Adrenal gland (tissue), 12 donors: Measurements from ENCODE around the gene ARHGAP26. TPM values are rescaled to one million over a fixed set of nuclear protein-coding genes. Genes with fewer than 3 reads are reported as not detected.

Experiments
- DNase-seq, 7 donors: peaks; one replicate each; pipeline ENCODE4 v3.0.0-alpha.2; 2019 to 2020
- H3K27ac ChIP-seq, 5 donors: fragments of 200-600 bp; sonication (generic) in 4 of 5; 1 replicate in 3 of 5; 2 replicates in 2 of 5; pipeline versions ENCODE4 v1.5.1 to v1.8.0; 2016 to 2020; ENCODE audit warnings: mild to moderate bottlenecking in 1 of 5
- H3K27me3 ChIP-seq: fragments of 200-600 bp; 2 replicates; pipeline ENCODE4 v1.8.0; 2021
- H3K36me3 ChIP-seq, 2 donors: fragments of 200-600 bp; replicated peaks in 1 of 2; 1 replicate in 1 of 2; 2 replicates in 1 of 2; pipeline versions ENCODE4 v1.5.1 to v1.8.0; 2018 to 2022
- H3K4me1 ChIP-seq, 2 donors: fragments of 200-600 bp; replicated peaks in 1 of 2; 1 replicate in 1 of 2; 2 replicates in 1 of 2; pipeline versions ENCODE4 v1.5.1 to v1.8.0; 2018 to 2021
- H3K4me3 ChIP-seq, 4 donors: fragments of 200-600 bp; sonication (generic) in 3 of 4; one replicate each; pipeline ENCODE4 v1.5.1; 2016 to 2018
- H3K9me3 ChIP-seq, 3 donors: fragments of 200-600 bp; sonication (generic) in 1 of 3; replicated peaks in 1 of 3; 1 replicate in 2 of 3; 2 replicates in 1 of 3; pipeline versions ENCODE4 v1.5.1 to v1.8.0; 2016 to 2021
- POLR2A ChIP-seq, 2 donors: fragments of 450-650 bp; IDR thresholded peaks; one replicate each; pipeline ENCODE4 v1.6.1; 2017; ENCODE audit warnings: antibody characterized with exemption in 2 of 2, mild to moderate bottlenecking in 2 of 2, moderate library complexity in 1 of 2
- WGBS, 4 donors: extraction: QIAGEN DNeasy Blood & Tissue Kit in 2 of 4; methylation state at CpG; one replicate each; pipeline versions ENCODE4 v1.1.5 to v1.1.7; 2013 to 2017; 5-methylcytosine and 5-hydroxymethylcytosine counted together
- intact Hi-C, 2 donors: fragments of 100-400 bp; cut with DNase I; formaldehyde crosslinking; loops; one replicate each; pipeline versions ENCODE4 v1.14.1 to v1.15.0; 2022 to 2023
- polyA plus RNA-seq, 3 donors: library from polyadenylated mRNA; stranded (reverse); fragments of 200-250 nt in 2 of 3; fragments of 350-450 nt in 1 of 3; fragmentation: Illumina TruSeq in 1 of 3; extraction: RNeasy Lipid Tissue Mini Kit (QIAGEN cat#74804) in 1 of 3; gene quantifications; one replicate each; pipeline ENCODE4 v1.2.3, GENCODE V29; 2013 to 2014
- total RNA-seq, 9 donors: library from RNA; depleted of rRNA in 4 of 9; stranded (reverse); fragments of >200 nt in 4 of 9; fragments of 120-200 nt in 1 of 9; fragmentation: NEBNext Ultra II Directional in 1 of 9; extraction: Animal tissue kit (Norgen Biotek cat#: 25700) in 1 of 9; gene quantifications; one replicate each; pipeline versions ENCODE4 v1.1.0 to v1.2.4, GENCODE V29; 2013 to 2023
- TF ChIP-seq, protein P1 (sequence below), 6 experiments: fragments of 450-650 bp in 4 of 6; fragments of 200-600 bp in 2 of 6; sonication (generic) in 1 of 6; IDR thresholded peaks; 1 replicate in 5 of 6; 2 replicates in 1 of 6; pipeline versions ENCODE4 v1.5.1 to v1.8.0; 2016 to 2021; ENCODE audit warnings: antibody characterized with exemption in 6 of 6, mild to moderate bottlenecking in 2 of 6, moderate library complexity in 1 of 6
- donor health status: healthy with polysubstance abuse.
- donor health status: Bipolar disorder and iron deficiency.
- donor health status: DM: yes; HTN: yes; CAD: no.
- donor health status: DM: no; HTN: no; CAD: no.
- donor health status: DM: no; HTN: no; CAD: no.
- donor health status: DM: yes; HTN: yes; CAD: no.

The ARHGAP26 gene
- total and polyA plus RNA-seq, 12 donors: 3.0 to 21.7 (median 10.8) TPM

DNA sequence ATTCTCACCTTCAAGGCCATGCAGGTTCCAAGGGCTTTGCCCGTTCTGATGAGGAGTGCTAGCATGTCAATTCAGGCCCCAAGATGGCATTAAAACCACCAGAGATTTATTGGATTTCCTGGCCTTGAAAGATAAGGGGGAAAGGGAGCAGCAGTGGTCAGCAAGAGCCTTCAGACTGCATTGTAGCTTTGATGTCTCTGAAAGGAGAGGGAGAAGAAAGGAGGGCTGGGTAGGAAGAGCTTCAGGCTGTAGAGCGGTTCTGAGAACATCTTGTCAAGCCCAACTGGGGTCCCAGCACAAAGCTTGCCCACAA, 42.5 kb upstream of the ARHGAP26 start:
- H3K27me3 ChIP-seq: no peaks in the 10 kb centered on the region
- intact Hi-C loops: no loop called here

DNA sequence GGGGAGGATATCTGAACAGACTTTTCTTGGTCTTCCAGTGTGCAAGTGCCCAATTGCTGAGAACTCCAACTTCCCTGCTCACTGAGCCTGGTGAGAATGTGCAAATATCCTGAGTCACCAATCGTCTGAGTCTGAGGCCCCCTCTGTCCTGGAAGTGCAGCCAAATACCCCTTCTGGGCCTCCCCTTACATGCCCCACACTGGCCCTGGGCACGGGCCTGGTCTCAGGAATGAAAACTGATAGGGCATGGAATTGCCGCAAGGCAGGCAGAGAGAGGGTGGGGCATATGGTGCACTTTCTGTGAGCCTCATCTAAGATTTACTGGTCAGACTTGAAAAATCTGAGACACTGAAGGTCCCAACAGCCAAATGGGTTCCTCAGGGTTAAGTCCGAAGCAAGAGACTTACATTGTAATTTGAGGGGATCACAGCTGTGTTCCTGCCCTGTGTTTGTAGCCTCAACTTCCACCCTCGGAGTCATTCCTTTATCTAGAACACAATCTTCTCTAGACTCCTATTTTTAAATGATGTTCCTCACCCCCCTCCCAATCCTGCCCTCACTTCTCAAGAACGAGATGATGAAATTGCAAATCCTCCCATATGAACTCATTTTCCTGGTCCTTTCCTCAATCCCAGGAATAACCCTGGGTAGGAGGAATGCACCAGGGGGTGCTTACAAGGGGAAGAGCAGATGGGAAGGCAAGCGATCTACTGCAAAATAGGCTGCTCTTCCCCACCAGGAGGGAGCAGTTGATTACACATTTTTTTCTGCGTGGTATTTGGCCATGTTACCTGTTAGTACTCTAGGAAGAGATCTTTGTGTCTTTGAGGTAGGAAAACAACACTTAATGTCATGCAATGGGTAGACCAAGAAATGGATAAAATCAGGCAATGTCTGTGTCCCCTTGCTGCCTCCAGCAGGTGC, 34.6 kb upstream of the ARHGAP26 start:
- Histone ChIP-seq H3K27ac (no peak overlapping the region), H3K36me3 (no peaks in the 10 kb centered on the region), H3K27me3 (no peaks in the 10 kb centered on the region), H3K4me3 (no peak overlapping the region), H3K9me3 (no peaks in the 10 kb centered on the region), H3K4me1 (no peaks in the 10 kb centered on the region)
- TF ChIP-seq POLR2A (IDR thresholded peaks at IDR 0.05): no peak
- TF ChIP-seq, protein P1, sequence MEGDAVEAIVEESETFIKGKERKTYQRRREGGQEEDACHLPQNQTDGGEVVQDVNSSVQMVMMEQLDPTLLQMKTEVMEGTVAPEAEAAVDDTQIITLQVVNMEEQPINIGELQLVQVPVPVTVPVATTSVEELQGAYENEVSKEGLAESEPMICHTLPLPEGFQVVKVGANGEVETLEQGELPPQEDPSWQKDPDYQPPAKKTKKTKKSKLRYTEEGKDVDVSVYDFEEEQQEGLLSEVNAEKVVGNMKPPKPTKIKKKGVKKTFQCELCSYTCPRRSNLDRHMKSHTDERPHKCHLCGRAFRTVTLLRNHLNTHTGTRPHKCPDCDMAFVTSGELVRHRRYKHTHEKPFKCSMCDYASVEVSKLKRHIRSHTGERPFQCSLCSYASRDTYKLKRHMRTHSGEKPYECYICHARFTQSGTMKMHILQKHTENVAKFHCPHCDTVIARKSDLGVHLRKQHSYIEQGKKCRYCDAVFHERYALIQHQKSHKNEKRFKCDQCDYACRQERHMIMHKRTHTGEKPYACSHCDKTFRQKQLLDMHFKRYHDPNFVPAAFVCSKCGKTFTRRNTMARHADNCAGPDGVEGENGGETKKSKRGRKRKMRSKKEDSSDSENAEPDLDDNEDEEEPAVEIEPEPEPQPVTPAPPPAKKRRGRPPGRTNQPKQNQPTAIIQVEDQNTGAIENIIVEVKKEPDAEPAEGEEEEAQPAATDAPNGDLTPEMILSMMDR (IDR thresholded peaks at IDR 0.05): no peak
- intact Hi-C loops: no loop called here
- WGBS, 4 donors: 78 to 83% (median 80%) methylated on average over 8 of the region's 8 CpGs
- peak in 2 of 7 donors; percentile 2 to 24 for DNase-seq

More for the DNA sequence above, 42.5 kb upstream of the ARHGAP26 start:
- Histone ChIP-seq H3K4me3 (no peak overlapping the region), H3K27ac (no peak overlapping the region), H3K36me3 (no peaks in the 10 kb centered on the region), H3K4me1 (peaks cover 0 to 13% of the 10 kb centered on the region in 2 donors), H3K9me3 (no peaks in the 10 kb centered on the region)
- 57 to 68% (median 65%) methylated on average over 2 of the region's 2 CpGs for WGBS, 4 donors
- TF ChIP-seq POLR2A (IDR thresholded peaks at IDR 0.05): no peak
- TF ChIP-seq, protein P1 (IDR thresholded peaks at IDR 0.05): no peak
- no peak for DNase-seq

DNA sequence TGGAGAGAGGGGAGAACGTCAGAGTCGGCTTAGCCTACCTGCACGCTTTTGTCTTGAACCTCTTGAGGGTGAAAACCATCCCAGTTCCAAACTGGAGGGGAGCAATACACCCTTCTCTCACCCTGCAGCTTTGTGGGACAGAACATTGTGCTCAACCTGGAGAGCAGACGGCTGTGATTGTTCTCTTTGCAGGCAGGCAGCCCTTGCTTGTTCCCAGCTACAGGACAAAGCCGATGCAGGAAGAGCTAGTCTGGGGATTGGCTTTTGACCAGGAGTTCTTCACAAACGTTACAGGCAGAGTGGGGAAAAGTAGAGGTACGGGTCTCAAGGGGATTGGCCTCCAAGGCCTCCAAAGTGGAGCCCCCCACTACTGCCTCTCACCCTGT, 33.9 kb upstream of the ARHGAP26 start:
- no peak for DNase-seq
- H3K4me3 ChIP-seq: no peak overlapping the region
- H3K9me3 ChIP-seq: no peaks in the 10 kb centered on the region
- no peaks in the 10 kb centered on the region for H3K4me1 ChIP-seq
- H3K36me3 ChIP-seq: no peaks in the 10 kb centered on the region
- TF ChIP-seq POLR2A (IDR thresholded peaks at IDR 0.05): no peak
- TF ChIP-seq, protein P1 (IDR thresholded peaks at IDR 0.05): no peak
- no peaks in the 10 kb centered on the region for H3K27me3 ChIP-seq
- no peak overlapping the region for H3K27ac ChIP-seq
- intact Hi-C loops: no loop called here
- 70 to 76% (median 74%) methylated on average over 5 to 7 of the region's 7 CpGs for WGBS, 4 donors

DNA sequence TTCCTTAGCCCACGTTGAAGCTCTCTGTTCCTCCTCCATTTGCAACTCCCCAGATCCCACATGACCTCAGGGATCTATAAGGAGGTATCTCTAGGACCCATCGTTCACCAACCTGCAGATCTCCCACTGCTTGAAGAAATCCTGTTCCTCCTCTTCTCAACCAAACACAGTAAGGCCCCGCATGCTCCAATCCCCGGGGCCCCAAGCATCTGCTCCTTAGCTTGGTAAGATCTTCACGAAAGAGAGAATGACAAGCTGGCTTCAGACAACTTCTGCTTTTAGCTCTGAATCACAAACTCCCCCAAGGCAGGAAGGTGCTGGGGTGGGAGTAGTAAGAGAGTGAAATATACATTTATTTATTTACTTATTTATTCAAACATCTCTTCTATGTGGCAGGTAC, 33.0 kb upstream of the ARHGAP26 start:
- Histone ChIP-seq H3K4me3 (no peak overlapping the region), H3K27ac (no peak overlapping the region), H3K4me1 (no peaks in the 10 kb centered on the region), H3K36me3 (no peaks in the 10 kb centered on the region), H3K9me3 (no peaks in the 10 kb centered on the region), H3K27me3 (no peaks in the 10 kb centered on the region)
- intact Hi-C loops: no loop called here
- TF ChIP-seq, protein P1 (IDR thresholded peaks at IDR 0.05): no peak
- no peak for DNase-seq
- WGBS, 4 donors: 66 to 74% (median 69%) methylated on average over 5 of the region's 5 CpGs
